Measurements from ENCODE around the gene ADTRP.

ADTRP gene

GRCh38 chr6:11766043-11766442 lies 12.6 kb downstream of the ADTRP start (continued):
- no peak for TF ChIP-seq PRDM2 (tag by site-specific recombination; IDR thresholded peaks at IDR 0.05; ENCODE audit: borderline replicate concordance)
- no peak for TF ChIP-seq ZNF24 (tag by site-specific recombination; IDR thresholded peaks at IDR 0.05)
- TF ChIP-seq ZNF514 (tag by site-specific recombination; IDR thresholded peaks at IDR 0.05) = no peak
- TF ChIP-seq GLIS2 (tag by site-specific recombination; IDR thresholded peaks at IDR 0.05) = no peak
- TF ChIP-seq ZNF792 (tag by site-specific recombination; IDR thresholded peaks at IDR 0.05) = no peak

- Histone ChIP-seq H3K27ac (ENCODE audit: extremely low read depth, low read depth, low read length) (no peak overlapping the region), H3K36me3 (ENCODE audit: control insufficient read depth in 2 of 2, insufficient read depth in 1 of 2, low read length in 2 of 2) (no peaks in the 10 kb centered on the region), H3K4me3 (ENCODE audit: low read depth, low read length) (no peak overlapping the region), H3K4me1 (ENCODE audit: control insufficient read depth, insufficient read depth, low read length) (no peaks in the 10 kb centered on the region), H3K9me3 (ENCODE audit: control insufficient read depth, insufficient read depth, low read depth, low read length) (no peaks in the 10 kb centered on the region)
- ChIA-PET CTCF (interaction anchor here (0.5 to 0.9 kb wide), 4 partner anchors 15 to 169 kb away, joined by 3 to 4 read pairs (median 4); no protein-coding TSS in a partner anchor), POLR2A (interaction anchor here (0.7 kb wide), 1 partner anchor 98 kb away, joined by 10 read pairs; no protein-coding TSS in a partner anchor)
- no peak for TF ChIP-seq SALL2 (tag by site-specific recombination; IDR thresholded peaks at IDR 0.05; ENCODE audit: borderline replicate concordance)
- TF ChIP-seq ZNF76 (tag by site-specific recombination; IDR thresholded peaks at IDR 0.05; ENCODE audit: borderline replicate concordance, low read depth) = no peak
- TF ChIP-seq ZNF391 (tag by site-specific recombination; IDR thresholded peaks at IDR 0.05; ENCODE audit: borderline replicate concordance, low read depth) = no peak
- TF ChIP-seq ZNF660 (tag by site-specific recombination; IDR thresholded peaks at IDR 0.05) = no peak
- TF ChIP-seq ELK4 (IDR thresholded peaks at IDR 0.05; ENCODE audit: borderline replicate concordance, low read depth, low read length) = no peak
- TF ChIP-seq ZNF366 (tag by site-specific recombination; conservative IDR thresholded peaks at IDR 0.05) = no peak
- TF ChIP-seq ZNF623 (tag by site-specific recombination; IDR thresholded peaks at IDR 0.05) = no peak
- TF ChIP-seq ZNF302 (tag by site-specific recombination; IDR thresholded peaks at IDR 0.05; ENCODE audit: low read depth) = no peak
- TF ChIP-seq ZBTB49 (tag by site-specific recombination; IDR thresholded peaks at IDR 0.05; ENCODE audit: low read depth) = no peak
- TF ChIP-seq ZBTB21 (tag by site-specific recombination; IDR thresholded peaks at IDR 0.05) = no peak
- no peak for TF ChIP-seq ZNF514 (tag by site-specific recombination; IDR thresholded peaks at IDR 0.05)
- no peak for TF ChIP-seq ZNF677 (tag by site-specific recombination; IDR thresholded peaks at IDR 0.05)
- TF ChIP-seq OVOL3 (tag by site-specific recombination; IDR thresholded peaks at IDR 0.05) = no peak
- TF ChIP-seq ZNF211 (tag by site-specific recombination; IDR thresholded peaks at IDR 0.05; ENCODE audit: low read depth) = no peak
- TF ChIP-seq IKZF3 (tag by site-specific recombination; IDR thresholded peaks at IDR 0.05) = no peak
- no peak for TF ChIP-seq KLF16 (tag by site-specific recombination; IDR thresholded peaks at IDR 0.05)
- TF ChIP-seq PRDM6 (tag by site-specific recombination; IDR thresholded peaks at IDR 0.05) = no peak
- no peak for TF ChIP-seq ZNF280C (tag by site-specific recombination; IDR thresholded peaks at IDR 0.05)
Observed at GRCh38 chr6:11764250-11764604, 14.4 kb downstream of the ADTRP start.

All from HEK293 (cell line).